Keratinocyte (primary cell): Measurements from ENCODE around the gene CDHR4.

Experiments used
- CTCF ChIP-seq, 3 experiments: IDR thresholded peaks in 1 of 3; conservative IDR thresholded peaks in 1 of 3; optimal IDR thresholded peaks in 1 of 3; 2 replicates in 2 of 3; 3 replicates in 1 of 3; pipeline versions ENCODE3 to v1.5.1; 2011; ENCODE audit warnings: low read length in 3 of 3, mild to moderate bottlenecking in 3 of 3, moderate library complexity in 2 of 3, control low read depth in 1 of 3, inconsistent platforms in 1 of 3; ENCODE audit not compliant: insufficient read depth in 2 of 3; ENCODE audit errors: extremely low read depth in 1 of 3
- EZH2 ChIP-seq: IDR thresholded peaks from one replicate; pipeline ENCODE4 v1.6.1; 2012; ENCODE audit warnings: inconsistent platforms, mild to moderate bottlenecking, low read length, moderate library complexity

GRCh38 chr3:49804141-49805041, 4.7 kb upstream of the CDHR4 start:
- no peak for TF ChIP-seq CTCF (optimal IDR thresholded peaks at IDR 0.05 in 1 of 3, IDR thresholded peaks at IDR 0.05 in 1 of 3, conservative IDR thresholded peaks at IDR 0.05 in 1 of 3; ENCODE audit: extremely low read depth in 1 of 3, insufficient read depth in 2 of 3, low read length in 3 of 3)
- TF ChIP-seq EZH2 = no peak
